Stimulated activated CD8-positive, alpha-beta memory T cell treated with anti-CD3 and anti-CD28 coated beads, Interleukin-15, amount 100 ng/mL, for 48 hours (primary cell): ENCODE data around the gene GORASP2.

Experiments
- DNase-seq, 2 donors: peaks; one replicate each; pipeline ENCODE4 v3.0.0-alpha.2; 2020; ENCODE audit warnings: low read depth in 2 of 2

Gene GORASP2

DNA sequence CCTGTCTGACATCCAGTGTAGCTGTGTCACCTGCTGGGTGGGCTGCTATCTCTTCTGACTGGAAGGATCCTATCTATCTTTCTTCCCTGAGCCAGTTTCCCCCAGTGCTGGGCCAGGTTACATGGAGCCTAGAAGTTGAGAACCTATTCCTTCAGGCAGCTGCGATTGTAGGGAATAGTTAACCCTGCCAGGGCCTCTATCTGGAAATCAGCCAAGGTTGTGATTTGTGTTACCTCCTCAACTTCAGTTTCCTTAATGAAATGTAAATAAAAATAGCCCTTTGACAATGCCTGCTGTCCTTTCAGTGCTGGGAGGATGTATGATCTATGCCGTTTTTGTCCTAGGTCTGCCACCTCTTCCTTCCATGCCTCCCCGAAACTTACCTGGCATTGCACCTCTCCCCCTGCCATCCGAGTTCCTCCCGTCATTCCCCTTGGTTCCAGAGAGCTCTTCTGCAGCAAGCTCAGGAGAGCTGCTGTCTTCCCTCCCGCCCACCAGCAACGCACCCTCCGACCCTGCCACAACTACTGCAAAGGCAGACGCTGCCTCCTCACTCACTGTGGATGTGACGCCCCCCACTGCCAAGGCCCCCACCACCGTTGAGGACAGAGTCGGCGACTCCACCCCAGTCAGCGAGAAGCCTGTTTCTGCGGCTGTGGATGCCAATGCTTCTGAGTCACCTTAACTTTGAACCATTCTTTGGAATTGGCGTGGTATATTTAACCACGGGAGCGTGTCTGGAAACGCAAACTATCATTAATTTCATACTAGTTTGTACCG, 36.6 kb downstream of the GORASP2 start:
- no peak for DNase-seq

DNA sequence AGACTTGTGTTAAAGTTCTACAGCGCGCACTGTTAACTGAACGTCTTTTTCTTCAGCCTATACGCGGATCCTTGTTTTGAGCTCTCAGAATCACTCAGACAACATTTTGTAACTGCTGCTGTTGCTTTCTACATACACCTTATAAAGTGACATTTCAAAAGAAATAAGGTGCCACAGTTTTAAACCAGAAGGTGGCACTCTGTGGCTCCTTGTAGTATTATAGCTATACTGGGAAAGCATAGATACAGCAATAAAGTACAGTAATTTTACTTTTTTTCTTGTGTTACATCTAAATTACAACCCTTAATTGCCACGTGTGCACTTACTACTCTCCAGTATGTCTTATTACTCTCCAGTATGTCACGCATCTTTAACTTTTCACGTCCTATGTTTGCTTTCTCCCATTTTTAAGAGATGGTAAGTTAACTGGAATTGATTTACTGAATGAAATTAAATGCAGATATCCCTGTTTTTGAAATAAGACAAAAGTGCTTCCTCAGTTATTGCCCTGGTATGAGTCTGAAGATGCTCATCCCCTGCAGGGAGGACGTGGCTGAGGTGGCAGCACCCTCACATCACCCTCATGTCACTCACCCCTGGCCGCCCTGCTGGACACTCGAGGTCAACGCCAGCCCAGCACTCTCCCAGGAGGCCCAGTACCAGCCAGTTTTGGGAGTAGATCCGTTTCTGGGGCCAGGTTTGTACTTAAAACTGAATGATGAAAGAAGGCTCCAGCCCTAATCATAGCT, 37.8 kb downstream of the GORASP2 start:
- DNase-seq: no peak

DNA sequence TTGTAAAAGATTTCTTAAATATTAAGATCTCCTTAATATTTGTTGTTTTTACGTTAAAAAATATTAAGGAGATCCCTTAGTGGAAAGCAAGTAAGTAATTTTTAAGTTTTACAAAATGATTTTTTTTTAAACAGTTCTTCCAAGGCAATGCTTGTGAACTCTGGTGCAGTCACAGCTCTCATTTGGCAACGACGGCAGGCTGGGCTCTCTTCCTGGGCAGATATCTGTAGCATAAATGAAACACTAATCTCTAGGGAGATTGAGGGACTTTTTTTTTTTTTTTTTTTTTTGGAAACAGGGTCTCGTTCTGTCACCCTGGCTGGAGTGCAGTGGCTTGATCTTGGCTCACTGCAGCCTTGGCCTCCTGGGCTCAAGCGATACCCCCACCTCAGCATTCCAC, 38.5 kb downstream of the GORASP2 start:
- no peak for DNase-seq

DNA sequence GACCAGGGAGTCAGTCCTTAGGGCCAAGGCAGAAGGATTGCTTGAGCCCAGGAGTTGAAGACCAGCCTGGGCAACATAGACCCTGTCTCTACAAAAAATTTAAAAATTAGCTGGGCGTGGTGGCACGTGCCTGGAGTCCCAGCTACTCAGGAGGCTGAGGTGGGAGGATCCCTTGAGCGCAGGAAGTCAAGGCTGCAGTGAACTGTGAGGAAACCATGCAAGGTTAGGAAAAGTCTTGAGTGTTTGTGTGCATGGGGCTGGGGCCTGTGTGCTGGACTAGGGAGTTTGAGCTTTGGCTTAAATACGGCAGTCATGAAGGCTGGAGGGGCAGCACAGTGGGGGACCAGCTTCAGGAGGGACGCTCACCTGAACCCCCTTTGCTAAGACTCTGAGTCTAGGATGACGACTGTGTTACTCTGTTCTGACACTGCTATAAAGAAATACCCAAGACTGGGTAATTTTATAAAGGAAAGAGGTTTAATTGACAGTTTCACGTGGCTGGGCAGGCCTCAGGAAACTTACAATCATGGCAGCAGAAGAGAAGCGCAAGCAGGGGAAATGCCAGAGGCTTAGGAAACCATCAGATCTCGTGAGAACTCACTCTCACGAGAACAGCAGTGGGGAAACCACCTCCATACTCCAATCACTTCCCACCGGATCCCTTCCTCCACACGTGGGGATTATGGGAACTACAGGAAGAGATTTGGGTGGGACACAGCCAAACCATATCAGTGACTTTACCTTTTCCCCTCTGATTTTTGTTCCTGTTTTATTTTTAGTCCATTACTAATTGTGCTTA, 39.4 kb downstream of the GORASP2 start:
- no peak for DNase-seq

DNA sequence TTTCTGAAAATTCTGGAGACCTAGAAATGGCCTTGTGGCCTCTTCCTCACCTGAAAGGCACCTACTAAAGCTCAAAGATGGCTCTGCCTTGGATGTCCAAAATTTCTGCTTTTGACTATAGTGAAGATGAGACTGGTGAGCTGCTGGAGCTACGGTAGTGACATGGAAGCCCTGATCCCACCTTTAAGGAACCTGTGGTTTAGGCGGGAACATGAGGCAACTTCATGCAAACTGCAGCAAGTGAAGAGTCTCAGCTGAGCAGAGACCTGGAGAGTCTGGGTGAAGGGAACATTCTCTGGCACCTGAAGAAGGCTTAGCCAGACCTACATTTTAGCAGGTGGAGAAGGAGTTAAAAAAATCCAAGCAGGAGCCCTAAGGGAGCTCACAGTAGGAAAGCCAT, 40.0 kb downstream of the GORASP2 start:
- no peak for DNase-seq

DNA sequence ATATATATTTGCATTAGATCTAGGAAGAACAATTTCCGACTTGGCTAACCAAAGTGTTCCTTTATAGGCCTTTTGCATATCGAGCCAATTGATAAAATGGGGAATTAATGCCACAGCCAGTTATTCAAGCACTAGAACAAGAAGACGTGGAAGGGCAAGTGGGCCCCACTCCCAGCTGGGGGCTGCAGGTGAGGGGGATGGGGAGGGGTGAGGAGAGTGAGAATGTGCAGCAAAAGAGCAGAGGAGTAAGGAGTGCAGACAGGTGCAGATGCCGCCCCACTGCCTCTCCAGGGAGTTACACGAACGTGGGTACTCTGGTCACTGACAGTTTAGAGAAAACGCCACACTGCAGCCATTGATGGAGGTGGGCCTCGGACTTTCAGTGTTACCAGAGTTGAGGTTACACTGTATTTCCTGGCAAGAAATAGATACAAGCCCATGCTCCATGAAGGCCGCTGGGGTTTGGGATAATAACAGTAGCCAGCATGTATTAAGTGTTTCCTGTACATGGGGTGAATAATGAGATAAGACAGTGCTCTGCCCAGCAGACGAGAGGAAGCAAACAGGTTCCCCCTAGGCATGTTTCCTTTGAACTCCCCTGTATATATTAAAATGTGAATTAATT, 40.9 kb downstream of the GORASP2 start:
- no peak for DNase-seq

DNA sequence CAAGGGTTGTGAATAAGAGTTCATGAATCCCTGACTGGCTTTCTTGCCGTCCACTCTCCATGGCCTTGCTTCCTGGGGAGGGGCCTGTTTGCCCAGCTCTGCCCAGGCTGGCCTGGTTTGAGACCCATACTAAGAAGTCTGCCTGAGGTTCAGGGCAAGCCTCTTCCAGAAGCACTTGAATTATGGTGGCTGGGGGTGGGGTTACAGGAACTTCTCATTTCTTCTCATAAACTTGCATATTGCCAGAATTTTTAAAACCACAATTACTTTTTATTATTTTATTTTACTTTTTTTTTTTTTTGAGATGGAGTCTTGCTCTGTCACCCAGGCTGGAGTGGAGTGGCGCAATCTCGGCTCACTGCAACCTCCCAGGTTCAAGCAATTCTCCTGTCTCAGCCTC, 42.0 kb downstream of the GORASP2 start:
- no peak for DNase-seq

DNA sequence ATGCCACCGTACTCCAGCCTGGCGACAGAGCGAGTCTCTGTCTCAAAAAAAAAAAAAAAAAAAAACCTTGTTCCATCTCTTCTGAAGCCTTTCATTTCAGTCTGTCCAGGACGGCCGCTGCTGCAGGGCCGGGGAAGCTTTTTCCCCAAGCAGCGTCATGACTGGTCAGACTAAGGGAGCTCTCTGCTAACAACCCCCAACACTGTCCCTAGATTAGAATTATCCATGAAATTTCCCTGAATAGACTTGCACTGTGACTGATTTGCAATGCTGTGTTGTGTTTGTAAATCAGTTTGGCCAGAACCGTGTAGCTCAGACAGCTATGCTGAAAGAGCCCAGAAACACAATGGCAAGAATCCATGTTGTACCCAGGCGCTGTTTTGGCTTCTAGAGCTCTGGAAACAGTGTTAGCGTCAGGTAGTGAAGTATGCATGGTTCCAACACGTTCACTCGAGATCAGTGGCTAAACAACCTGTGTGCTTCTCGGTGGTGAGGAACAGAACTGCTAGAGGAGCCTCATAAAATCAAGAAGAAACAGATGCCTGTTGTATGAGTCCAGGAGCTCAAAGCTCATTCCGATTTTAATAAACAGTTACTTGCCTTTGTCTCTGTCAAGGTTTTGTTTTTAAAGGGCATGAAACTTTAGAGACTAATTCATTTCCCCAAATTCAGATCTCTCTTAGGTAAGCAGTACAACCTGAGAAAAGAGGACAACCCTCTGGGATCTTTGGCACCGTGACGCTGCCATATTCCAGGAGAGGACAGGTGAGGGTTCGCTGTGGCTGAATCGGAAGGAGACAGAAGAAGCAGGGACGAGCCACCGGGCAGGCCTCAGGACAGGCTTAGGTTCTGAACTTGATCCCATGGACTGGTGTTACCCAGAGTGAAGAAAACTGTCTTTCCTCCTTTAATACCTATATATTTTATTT, 43.5 kb downstream of the GORASP2 start:
- no peak for DNase-seq

DNA sequence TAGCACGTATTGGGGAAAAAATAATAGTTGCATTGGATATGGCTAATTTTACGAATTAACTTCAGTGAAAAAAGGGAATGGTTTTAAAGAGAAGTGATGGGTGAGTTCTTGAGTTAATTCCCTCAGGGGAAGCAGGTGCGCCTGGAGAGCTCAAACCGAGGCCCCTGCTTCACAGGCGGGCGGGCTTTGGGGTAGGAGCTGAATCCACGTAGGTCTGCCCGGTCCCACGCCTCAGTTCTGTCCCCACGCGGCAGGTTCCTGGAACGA, 44.1 kb downstream of the GORASP2 start:
- no peak for DNase-seq

DNA sequence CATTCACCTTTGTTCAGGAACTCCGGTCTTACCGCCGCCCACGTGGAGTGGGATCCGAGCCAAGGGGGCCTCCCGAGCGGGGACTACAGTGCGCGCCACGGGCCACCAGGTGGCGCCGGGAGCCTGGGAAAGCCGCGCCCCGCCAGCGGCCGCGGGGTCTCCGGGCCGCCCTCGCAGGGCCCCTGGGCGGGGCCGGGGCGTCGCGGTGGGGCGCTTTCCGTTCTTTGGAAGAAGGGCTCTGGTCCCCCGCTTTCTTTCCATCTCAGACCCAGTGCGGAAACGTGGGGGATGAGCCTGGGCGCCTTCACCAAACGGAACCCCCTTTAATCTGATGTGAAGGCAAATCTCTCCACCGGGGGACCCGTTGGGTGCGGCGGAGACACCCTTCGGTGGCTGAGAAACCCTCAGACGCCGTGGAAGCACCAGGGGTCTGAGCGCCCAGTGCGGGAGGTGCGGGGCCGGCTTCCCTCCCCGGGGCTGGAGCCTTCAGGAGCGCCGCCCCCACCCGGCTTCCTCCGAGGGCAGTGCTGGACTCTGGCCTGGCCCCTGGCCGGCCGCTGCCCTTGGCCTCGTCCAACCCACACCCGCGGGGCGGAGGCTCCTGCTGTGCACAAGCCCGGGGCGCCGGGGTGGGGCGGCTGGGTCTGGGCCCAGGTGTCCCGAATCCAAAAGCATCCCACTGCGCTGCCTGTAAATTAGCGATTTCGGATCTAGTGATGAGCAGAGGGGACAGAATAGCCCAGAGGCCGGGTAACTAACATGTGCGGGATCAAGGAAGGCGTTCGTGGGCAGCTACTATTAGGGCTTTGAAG, 44.6 kb downstream of the GORASP2 start:
- DNase-seq: peak; percentile 74 to 75

DNA sequence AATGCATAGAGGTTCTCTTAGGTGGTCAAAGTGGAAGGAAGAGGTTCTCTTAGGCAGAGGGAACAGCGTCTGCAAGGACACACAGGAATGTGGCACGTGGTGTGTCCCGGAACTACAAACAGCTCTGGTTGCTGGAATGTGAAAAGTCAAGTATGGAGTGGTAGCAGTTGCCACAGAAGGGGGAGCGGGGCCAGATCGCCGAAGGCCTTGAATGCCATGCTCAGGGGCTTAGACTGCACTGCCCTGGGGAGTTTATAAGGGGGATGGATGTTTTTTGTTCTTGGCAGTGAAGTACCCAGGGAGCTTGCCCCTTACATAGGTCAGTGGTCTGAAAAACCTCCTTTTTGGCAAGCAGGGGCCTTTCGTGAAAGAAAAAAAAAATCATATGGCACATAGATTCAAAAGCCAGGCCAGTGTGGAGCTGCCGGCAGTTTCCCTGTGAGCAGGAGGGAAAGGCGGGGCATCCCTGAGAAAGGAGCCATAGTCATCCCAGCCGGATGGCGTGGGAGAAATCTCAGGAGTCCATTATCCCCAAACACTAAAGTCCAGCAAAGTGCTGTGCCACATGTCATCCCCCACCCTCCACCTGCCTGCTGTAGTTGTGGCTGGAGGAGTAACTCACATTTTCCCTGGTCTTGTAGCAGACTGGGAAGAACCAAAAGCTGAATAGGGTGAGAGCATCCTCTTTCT, 45.4 kb downstream of the GORASP2 start:
- DNase-seq: no peak

DNA sequence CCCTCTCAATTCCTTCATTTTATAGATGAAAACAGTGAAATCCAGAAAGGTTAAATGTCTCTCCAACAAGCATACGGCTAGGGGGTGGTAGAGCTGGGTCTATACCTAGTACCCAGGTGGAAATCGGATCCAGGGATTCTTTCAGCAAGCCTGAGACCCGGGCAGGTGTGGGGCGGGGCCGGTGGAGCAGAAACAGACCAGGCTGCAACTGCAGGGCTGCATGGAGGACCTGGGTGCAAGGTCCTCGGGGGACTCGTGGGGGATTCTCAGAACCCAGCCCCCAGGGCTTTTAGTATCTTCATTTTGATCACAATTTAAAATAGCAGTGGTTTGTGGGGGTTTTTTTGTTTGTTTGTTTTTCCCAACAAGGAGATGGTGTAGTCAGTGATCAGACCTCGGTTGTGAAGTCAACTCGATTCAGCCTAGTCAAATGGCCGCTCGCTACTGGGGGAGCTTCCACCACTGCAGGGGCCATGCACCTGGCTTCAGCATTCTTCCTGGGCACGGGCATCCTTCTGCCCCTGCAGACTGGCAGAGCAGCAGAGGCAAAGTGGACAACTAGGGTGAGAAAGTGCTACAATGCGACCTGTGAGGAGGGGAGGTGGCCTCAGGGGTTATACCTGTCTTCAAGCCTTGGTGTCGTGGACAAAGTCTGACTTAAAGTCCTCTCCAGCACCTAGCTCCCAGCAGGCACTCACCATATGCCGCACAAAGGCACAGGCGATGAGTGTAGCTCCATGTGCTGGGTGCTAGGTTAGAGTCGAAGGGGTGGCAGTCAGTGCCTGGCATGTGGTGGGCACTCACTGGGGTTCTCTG, 46.3 kb downstream of the GORASP2 start:
- DNase-seq: no peak

DNA sequence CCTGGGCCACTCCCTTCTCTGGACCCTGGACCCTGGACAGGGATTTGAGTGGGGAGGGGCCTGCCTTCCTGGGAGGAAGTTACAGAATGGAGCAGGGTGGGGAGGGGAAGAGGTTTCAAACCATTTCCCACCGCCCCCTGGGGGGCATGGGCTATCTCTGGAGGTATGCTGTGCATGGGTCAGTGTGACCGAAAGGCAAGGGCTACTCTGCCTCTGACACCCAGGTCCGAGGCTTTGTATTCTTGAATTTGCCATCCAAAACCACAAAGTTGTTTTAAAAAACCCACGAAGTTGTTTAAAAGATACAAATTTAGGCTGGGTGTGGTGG, 46.9 kb downstream of the GORASP2 start:
- DNase-seq: no peak

DNA sequence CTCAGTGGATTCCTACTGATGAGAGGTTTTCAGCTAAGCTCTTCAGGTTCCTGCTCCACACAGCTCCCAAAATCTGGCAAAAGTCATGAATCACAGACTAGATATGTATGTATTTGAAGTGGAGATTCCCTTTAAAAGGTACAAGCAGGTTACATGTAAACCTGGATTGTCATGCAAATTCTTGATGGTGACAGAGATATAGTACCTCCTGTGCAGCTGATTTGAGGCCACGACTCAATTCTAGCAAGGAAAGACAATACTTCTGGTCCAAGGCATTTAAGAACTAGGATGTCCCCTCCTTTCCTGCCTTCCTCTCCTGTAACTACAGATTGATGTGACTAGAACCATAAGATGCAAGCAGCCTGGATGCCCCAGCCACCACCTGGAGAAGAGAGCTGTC, 55.0 kb downstream of the GORASP2 start:
- no peak for DNase-seq

DNA sequence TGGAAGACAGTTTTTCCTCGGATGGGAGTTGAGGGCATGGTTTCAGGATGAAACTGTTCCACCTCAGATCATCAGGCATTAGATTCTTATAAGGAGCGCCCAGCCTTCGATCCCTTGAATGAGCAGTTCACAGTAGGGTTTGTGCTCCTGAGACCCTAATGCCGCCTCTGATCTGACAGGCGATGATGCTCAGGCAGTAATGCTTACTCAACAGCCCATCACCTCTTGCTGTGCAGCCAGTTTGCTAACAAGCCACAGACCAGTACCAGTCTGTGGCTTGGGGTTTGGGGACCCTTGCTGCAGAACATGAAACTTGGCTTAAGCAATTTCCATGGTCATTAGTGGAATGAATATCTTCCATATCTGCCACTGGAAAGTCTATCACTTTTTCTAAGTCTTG, 56.4 kb downstream of the GORASP2 start:
- no peak for DNase-seq

DNA sequence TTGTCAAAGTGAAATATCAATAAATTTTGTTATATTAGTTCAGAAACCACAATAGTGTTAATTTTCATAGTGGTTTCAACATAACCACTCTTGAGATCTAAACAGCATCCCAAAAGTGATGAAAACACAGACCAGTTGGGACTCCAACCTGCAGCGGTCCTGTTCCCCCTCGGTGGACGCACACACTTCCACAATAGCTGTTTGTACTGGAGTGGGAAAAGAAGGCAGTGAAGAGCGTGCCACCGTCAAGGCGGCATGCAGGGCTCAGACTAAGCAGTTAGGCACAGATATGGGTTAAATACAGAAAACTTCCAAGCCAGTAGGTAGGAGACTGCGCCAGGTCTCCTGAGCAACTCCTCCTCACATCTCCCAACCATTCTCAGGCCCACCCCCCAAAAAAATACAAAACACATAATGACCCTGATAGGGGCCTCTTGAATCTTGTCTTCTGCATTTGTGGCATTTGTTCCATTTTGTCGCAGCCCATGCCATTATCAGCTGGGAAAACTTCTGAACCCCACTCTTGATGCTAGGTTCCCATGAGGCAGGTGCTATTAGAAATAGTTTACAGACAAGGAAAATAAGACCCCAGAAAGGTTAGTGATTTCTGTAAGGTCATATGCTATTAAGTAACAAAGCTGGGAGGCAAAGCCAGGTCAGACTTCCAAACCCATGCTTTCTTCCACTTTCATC, 57.7 kb downstream of the GORASP2 start:
- DNase-seq: no peak

DNA sequence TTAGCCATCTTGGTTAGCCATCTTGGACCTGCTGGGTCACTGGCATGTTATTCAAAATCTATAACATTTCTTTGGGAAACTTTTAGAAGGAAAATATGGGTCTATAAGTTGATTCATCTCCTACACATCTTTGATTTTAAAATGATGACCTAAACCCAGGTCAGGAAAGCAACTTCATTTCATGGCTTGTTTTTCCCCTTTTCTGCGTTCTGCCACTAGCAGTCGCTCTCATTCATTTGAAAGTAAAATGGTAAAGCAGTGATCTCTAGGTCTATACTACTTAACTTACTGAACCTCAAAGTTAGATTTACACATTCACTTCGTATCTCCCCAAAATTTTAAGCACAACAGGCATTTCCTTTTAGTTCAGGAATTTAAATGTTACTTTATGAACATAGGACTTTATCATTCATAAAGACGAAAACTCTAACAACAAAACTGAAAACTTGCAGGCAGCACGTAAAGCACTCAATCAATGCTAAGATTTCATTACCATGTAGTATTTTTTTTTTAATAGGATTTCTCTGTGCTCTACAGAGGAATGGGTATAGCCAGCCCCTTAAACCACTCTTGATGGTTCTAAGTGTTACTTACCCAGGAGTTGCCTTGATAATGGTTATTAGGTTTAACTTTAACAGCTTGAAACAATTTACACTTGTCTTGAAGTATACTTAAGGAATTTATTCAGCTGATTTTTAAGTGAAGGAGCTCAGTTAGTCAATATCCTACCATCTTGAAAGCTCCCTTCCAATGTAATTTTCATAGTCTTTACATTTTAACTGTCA, 62.5 kb downstream of the GORASP2 start:
- no peak for DNase-seq

DNA sequence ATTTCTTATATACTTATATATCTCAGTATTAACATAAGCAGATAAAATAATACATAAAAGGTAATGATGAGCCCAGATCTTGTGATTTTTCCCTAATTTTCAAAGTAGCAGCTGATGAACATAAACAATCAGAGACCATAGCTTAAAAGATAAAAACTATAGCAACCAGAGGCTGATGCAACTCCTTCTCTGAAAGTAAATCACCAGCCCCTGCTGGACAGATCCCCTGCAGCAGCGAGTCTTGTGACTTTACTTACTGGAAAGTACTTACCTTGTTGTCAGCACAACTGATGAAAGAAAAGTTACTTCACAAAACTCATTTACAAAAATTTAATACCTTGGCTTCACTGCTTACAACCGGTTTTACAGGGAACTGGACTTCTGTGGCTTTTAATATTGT, 67.3 kb downstream of the GORASP2 start:
- no peak for DNase-seq
